GM18870 (cell line): Measurements from ENCODE around the gene KIF21B.

Experiments used
- ATAC-seq: cut with Tn5 transposase; IDR thresholded peaks from one replicate; pipeline ENCODE4 v1.9.1; 2021; ENCODE audit warnings: moderate library complexity; ENCODE audit not compliant: unreplicated experiment

The KIF21B gene, protein sequence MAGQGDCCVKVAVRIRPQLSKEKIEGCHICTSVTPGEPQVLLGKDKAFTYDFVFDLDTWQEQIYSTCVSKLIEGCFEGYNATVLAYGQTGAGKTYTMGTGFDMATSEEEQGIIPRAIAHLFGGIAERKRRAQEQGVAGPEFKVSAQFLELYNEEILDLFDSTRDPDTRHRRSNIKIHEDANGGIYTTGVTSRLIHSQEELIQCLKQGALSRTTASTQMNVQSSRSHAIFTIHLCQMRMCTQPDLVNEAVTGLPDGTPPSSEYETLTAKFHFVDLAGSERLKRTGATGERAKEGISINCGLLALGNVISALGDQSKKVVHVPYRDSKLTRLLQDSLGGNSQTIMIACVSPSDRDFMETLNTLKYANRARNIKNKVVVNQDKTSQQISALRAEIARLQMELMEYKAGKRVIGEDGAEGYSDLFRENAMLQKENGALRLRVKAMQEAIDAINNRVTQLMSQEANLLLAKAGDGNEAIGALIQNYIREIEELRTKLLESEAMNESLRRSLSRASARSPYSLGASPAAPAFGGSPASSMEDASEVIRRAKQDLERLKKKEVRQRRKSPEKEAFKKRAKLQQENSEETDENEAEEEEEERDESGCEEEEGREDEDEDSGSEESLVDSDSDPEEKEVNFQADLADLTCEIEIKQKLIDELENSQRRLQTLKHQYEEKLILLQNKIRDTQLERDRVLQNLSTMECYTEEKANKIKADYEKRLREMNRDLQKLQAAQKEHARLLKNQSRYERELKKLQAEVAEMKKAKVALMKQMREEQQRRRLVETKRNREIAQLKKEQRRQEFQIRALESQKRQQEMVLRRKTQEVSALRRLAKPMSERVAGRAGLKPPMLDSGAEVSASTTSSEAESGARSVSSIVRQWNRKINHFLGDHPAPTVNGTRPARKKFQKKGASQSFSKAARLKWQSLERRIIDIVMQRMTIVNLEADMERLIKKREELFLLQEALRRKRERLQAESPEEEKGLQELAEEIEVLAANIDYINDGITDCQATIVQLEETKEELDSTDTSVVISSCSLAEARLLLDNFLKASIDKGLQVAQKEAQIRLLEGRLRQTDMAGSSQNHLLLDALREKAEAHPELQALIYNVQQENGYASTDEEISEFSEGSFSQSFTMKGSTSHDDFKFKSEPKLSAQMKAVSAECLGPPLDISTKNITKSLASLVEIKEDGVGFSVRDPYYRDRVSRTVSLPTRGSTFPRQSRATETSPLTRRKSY (N-terminal part only)

DNA sequence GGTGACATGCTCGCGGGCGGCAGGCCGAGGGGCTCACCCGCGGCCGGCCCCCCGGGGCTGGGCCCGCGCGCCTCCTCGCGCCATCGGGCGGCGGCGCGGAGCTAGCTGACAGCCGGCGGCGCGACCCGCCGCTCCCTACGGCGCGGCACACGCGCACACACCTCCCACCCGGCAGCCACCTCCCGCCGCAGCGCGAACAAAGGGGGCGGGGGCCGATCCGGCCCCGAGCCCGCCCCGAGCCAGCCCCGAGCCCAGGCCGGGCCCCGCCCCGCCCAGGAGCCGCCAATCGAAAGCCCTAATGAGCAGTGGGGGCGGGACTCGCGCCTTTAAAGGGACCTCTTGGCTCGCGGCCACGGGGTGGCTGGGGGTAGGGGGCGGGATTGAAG, at the start of gene KIF21B:
Gene KIF21B (minus strand): TSS at position 198 of the 386 bp plus-strand sequence. CDS start 331 bp downstream, outside the sequence.
- no peak for ATAC-seq

DNA sequence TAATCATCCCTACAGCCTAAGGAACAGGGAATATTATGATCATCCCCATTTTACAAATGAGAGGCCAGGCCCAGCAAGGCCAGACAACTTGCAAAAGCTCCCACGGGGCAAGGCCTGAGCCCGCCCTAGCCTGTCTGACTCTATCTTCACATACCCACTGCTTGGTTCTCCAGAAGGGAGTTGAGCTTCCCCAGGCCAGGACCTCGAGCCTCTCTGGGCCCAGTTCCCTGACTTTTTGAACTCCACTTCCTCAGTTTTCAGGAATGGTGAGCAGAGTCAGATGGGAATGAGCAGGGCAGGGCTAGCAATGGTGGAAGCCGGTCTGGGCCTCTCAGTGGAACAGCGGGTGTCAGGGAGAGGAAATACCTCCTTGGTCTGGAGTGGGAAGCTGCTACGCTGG, 49.4 kb upstream of the KIF21B start:
- no peak for ATAC-seq

DNA sequence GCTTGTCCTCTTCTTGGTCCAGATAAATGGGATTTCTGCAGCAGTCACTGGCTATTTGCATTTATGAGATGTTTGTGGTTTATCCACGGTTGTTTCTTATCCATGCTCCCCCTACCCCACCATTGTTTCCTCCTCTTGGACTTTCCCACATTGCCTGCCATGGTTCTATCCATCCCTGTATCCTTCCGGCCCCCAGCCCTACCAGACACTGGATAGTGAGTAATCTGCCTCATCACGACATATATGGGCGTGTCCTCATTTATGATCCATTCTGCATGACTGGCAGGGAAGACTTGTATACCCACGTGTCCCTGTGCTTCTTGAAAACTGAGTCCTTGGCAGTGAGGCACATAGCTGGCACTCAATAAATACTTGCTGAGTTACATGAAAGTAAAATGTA, 48.6 kb upstream of the KIF21B start:
- ATAC-seq: no peak

DNA sequence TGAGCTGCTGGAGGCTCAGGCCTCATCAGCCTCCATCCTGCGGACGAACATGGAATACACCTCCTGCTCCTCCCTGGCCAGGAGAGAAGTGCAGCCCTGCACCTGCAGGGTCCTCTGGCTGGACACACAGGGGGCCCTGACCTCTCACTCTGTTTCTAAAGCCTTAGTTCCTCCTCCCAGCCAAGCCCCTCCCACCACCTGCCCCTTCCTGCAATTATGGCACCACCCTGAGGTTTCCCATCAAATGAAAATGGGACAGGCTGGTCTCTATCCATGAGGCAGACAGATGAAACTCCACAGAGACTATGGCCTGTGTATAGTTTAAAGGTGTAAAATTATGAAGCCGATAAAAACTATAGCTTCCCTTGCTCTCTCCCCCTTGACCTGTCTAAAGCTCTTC, 46.1 kb upstream of the KIF21B start:
- no peak for ATAC-seq

DNA sequence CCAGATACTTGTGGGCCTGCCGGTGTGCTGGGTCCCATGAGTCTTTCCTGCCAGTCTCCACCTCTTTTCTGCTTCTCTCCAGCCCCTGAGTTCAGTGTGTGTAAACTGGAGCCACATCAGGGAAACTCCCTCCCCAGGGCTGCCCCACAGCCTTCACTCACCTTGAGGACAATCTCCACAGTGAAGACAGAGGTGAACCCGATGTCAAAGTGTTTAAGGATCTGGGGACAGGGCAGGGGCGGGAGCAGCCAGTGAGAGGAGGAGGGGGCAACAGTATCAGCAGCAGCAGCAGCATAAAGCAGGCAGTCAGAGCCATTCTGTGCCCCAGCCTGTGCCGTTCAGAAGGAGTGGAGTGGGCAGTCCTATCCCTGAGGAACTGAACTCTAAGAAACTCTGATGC, 45.5 kb upstream of the KIF21B start:
- ATAC-seq: no peak

DNA sequence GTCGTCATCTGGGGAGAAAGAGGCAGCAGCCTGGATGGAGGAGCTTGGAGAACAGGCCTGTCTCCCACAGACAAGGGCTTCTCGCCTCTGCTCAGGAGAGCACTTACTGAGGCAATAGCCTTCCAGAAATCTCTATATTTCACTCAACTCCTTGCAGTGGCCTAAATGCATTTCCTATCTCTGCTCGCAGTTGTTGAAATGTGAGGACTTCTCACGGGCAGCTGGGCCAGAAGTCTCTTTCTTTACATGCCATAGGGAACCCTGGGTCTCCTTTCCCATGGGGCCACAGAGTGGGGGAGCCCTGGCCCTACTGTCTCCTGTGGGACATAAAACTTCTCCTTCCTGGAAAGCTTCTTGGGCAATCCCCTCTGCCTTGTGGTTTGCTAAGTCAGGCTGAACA, 43.5 kb upstream of the KIF21B start:
- no peak for ATAC-seq

DNA sequence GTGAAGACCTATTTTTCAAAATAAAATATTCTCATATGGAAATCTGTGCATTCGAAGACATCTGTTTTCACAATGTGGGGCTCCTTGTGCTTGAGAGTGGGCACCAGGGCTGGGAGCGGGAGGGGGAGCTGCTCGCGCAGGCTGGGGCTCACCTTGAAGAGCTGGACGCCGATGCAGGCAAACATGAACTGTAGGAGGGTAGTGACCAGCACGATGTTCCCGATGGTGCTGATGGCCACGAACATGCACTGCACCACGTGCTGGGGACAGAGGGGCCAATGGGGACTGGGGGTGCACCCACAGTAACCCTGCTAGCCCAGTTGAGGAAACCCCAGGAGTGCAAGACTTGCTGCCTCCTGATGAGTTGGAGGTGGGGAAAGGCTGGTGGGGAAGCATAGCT, 42.2 kb upstream of the KIF21B start:
- ATAC-seq: no peak

DNA sequence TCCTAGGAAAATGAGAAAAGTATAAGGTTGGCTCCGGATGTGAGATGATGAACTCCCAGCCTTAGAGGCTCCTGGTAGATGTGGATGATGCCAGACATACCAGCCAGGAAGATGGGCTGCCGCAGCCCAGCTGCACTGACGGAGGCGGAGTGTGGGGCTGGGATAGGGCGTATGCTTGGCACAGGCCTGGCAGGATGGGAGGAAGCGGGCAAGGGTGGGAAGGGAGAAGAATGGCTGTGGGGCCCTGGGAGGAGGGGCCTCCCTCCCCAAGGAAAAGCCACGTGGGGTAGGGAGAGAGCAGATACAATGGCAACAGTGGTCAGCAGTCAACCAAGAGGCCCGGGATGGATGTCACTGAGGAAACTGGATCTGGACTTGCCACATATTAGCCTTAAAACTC, 41.3 kb upstream of the KIF21B start:
- no peak for ATAC-seq

DNA sequence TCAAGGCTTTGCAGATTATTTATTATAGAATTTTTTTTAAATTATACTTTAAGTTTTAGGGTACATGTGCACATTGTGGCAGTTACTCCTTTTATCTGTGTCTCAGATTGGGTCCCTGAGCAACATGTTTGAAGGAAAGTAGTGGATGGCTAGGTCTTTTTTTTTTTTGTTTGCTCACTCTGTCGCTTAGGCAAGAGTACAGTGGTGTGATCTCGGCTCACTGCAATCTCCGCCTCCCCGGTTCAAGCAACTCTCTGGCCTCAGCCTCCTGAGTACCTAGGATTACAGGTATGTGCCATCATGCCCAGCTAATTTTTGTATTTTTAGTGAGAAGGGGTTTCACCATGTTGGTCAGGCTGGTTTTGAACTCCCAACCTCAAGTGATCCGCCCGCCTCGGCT, 39.6 kb upstream of the KIF21B start:
- no peak for ATAC-seq

DNA sequence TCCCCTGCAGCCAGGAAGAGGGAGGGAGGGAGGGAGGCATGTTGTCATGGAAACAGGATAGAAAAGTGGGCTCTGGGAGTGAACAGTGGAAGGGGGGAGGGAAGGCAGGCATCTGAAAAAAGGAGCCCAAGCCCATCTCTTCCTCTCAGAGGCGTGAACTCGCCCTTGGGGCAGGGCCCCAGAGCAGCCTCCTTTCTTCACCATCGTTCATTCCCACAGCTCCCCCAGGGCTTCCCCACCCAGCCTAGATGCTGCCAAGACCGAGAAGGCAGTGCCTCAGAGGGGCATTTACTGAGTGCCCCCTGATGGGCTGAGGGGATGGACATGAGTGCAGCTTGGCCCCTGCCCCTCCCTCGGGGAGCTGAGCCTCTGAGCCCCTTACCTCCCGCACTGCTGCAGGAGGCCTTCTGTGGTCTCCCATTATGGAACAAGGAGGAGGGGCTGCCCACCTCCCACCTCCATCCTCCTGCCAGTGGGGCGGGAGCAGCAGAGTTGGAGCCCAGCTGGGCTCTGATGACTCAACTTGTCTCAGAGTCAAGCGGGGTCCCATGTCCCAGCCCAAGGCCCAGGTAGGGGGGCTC, 39.1 kb upstream of the KIF21B start:
- ATAC-seq: no peak

DNA sequence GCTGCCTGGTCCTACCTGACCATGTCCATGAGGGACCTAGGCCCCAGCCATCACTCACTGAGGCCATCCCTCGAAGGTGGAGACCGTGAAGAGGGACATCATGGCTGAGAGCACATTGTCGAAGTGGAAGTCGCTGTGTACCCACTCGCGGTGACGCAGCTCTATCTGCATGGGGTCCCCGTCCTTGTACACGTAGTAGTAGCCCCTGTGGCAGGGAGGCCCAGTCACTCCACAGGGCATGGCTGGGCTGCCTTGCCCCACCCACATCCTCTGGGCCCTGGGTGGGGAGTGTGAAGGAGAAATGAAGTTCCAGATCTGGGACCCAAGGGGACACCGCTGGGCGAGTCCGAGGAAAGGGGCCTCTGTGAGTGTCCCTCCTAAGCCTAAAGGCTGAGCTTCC, 38.4 kb upstream of the KIF21B start:
- no peak for ATAC-seq

DNA sequence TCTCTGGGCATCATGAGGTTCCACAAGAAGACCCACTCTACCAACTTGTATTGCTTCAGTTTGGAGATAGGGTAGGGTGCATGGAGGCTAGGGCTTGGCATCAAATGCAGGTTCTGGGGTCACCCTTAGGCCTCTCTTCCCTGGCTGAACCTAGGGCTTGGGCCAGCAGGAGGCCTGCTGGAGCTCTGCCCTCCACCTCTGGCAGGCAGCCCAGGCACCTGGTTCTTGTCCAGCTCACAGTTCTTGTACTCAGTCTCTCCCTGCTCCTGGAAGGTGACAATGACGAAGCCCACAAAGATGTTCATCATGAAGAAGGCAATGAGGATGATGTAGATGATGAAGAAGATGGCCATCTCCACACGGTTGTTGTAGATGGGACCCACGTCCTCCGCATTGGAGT, 37.5 kb upstream of the KIF21B start:
- ATAC-seq: no peak

DNA sequence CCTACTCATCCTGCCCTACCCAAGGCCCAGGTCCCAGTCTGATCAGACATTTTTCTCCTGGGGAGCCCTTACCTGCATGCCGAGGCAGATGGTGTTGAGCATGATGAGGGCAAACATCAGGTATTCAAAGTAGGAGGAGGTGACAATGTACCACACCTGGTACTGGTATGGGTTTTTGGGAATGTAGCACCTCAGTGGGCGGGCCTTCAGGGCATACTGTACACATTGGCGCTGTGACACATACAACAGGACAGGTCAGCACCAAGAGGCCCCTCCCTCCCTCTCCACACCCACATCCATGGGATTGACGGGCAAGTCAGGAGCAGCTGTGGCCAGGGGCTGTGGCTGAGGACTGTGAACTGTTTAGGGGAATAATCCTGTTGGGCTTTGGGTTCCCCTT, 37.1 kb upstream of the KIF21B start:
- ATAC-seq: no peak

DNA sequence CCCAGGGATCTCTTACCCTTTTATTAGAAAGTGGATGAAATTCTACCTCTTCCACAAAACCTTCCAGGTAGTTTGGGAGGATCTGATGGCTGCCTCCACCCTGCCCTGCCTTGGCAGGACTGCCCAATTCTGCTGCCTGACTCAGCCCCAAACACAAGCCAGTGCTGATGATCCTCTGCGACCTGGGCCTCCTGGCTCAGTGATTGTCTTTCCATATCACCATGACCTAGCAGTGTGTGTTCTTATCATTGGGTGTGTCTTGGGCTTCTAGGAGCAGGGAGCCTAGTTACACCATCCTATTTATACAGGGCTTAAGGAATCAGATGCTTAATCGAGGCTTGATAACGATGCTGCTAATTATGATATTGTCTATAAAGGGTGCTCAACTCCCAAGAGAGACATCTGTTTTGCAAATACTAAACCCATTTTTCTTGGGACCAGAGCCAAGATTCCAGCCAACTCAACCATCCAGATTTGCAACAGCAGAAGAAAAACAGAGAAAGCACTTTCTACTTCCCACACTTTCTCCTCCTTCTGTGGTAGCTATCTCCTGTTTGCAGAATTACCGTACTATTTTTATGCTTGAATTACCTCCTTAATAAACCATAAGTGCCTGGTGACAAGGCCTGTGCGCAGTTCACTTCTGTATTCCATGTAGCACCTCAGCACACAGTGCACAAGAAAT, 36.5 kb upstream of the KIF21B start:
- no peak for ATAC-seq

DNA sequence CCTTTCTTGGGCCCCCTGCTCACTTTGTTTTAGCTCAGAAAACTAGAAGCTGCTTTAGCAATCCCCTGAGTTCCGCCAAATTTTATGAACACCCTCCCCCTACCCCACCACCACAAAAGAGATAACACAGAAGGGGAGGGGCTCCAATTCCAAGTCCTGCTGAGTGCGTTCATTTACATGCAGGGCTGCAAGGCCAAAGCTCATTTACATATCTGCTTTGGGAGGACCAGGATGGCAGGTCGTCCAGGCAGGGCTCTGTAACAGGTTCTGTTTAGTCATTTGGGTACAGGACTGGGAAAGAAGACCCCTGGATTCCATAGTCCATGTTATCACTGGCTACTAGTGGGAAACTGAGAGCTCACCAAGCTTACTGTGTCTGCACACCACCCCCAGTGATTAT, 35.9 kb upstream of the KIF21B start:
- ATAC-seq: no peak

DNA sequence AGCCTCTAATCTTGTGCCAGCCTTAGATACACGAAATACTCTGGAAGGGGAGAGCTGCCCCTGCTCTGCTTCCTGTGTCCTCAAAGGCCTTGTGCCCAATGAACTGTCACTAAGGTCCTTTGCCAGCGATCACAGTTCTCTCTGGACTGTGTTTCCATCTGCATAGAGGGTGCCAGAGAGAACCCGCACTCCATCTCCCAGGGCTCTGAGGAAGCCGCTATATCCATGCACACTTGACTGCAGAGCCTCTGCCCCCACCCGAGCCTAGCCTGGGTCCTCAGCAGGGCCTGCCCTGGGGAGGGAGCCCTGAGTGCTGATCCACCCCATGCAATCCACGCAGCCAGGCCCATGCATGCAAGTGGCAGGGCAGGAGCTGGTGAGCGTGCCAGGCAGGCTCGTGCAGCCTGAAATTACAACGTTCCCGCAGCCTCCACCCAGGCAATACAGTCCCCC, 30.6 kb upstream of the KIF21B start:
- ATAC-seq: no peak

DNA sequence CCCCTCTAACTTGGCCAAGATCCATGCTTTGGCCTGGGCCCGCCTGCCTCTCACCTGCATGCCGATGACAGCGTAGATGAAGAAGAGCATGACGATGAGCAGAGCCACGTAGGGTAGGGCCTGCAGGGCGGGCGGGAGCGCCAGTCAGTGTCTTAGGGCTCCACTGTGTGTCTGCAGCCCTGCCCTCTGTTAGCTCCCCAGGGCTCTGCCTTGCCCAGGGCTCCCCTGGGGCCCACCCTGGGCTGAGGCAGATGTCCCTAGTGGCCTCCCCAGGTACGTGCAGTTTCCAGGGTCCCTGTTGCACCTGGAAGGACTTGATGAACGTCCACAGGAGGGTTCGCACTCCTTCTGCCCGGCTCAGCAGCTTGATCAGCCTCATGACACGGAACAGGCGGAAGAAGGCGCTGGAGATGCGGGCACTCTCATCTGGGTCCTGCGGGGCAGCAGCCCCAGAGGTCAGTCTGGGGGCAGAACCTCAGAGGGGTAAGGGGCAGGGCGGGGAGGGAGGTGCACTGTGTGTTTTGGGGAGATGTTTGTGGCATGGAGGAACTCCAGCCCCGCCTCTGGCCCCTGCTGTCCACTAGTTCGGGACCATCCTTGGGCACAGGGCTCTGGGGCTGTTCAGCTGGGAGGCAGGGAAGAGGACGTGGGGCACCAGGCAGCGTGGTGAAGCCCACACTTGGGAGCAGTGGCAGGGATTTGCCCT, 29.8 kb upstream of the KIF21B start:
- ATAC-seq: no peak

DNA sequence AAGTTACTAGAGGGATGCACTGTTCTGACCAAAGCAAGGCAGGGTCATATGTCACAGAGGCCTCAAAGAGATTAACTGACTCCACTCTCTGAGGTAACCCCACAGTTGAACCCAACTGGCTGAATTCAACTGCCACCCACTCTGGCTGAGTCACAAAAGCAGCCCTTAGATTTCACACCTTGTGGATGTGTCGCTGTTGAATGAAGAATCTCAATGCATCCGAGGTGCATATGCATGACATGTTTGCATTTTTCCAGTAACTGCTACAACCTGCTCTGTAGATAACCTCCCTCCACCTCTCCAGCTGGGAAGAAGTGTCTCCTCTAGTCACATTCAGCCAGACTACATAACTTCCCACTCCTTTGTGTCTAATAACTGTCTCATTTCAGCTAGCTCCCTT, 27.9 kb upstream of the KIF21B start:
- ATAC-seq: no peak

DNA sequence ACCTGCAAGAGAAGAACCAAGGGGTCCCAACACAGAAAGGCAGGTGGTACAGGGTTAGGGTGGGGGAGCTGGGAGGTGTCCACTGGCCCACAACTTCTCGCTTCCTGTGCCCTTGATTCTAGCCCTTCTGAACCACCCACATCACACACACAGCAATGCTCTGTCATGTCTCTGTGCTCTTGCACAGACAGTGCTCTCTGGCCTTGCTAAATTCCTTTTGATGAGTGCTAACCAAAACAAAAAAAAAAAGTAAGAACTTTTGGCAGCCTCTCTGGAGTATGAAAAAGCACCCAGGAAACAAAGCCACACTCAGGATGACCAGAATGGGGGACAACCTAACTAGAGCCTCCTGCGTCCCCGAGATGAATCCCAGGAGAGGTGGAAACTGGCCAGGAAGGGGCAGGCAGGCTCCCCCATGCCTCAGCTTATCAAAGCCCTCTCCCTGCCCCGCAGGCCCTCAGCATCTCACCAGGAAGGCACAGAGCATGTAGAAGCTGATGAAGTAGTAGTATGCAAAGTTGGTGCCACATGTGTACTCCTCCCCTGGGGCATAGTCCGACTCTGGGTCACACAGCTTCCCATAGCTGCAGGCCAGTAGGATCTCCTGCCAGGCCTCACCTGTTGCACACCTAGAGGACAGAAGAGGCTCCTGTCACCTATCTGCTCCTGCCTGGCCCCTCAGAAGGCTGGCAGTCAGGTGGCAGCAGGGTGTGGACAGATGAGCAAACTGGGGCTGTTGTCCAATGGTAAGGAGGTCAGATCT, 27.2 kb upstream of the KIF21B start:
- ATAC-seq: no peak
